ENCODE data around the gene DPAGT1.
A peak's percentile ranks its signal among the peaks of the same experiment; 100 is the strongest.
"Not testable (repeated sequence)": the region's sequence is repeated elsewhere in the genome, so short reads cannot be mapped to it uniquely, and the experiment has no call there.

Gene DPAGT1

GRCh38 chr11:119093942-119094815 is 7.5 kb downstream of the DPAGT1 start:
- peak; percentile 47 for DNase-seq (ENCODE audit: low read depth)

DNA sequence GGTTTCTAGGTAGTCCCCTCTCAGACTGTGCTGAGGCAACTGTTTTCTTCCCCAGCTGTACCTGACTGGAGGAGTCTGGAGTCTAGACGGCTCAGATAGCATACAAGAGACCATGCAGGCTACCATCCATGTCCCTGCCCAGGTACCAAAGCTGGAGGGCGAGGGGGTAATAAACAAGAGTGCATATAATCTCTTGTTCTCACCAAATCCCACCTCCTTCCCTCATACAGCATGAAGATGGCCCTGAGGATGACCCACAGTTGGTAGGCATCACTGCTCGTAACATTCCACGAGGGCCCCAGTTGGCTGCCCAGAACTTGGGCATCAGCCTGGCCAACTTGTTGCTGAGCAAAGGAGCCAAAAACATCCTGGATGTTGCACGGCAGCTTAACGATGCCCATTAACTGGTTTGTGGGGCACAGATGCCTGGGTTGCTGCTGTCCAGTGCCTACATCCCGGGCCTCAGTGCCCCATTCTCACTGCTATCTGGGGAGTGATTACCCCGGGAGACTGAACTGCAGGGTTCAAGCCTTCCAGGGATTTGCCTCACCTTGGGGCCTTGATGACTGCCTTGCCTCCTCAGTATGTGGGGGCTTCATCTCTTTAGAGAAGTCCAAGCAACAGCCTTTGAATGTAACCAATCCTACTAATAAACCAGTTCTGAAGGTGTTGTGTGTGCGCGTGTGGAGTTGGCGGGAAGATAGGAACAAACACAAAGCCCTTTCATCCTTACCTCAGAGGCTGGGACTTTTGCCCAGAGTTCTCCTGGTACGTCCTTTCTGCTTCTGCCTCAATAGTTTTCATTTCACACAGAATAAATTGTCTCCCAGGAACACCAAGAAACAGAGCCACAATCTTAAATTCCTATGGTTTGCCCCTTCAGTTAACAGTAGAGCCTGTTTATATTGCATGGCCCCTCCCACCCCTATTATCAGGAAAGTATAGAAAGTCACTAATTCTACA is 8.5 kb downstream of the DPAGT1 start:
- DNase-seq (ENCODE audit: low read depth): no peak

DNA sequence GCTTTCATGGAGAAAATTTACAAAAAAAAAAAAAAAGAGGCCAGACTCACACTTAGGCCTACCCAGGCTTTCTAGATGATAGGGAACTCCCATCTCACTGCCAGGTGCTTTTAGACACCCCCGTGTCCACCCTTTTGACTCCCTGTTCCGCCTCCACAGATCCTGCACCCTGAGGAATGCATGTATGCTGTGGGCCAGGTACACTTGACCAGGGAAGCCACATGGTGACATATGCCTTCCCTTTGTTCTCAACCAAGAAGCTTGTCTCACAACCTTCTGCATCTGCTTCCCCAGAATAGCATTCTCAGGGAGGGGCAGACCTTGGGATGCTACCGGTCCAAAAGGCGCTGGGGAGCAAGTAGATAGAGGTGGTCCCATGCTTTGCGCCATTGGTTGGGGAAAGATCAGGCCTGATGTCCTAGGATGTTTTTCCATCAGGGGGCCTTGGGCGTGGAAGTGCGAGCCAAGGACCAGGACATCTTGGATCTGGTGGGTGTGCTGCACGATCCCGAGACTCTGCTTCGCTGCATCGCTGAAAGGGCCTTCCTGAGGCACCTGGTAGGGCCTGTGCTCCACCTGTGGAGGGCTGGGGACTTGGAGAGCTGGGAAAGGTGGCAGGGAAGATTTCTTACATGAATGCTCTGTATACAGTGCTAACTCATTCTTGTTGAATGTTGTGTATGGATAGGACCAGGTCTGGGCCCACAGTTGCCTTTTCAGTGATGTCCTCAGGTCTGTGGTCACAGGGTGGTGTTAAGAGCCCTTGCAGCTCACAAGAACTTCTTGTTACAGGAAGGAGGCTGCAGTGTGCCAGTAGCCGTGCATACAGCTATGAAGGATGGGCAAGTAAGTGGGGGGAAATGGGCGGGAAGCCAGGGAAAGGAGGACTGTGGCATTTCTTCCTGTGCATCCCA is 9.4 kb downstream of the DPAGT1 start:
- DNase-seq (ENCODE audit: low read depth): no peak

GRCh38 chr11:119091178-119091577 is 10.5 kb downstream of the DPAGT1 start:
- DNase-seq (ENCODE audit: low read depth): no peak

GRCh38 chr11:119089319-119089718 is 12.3 kb downstream of the DPAGT1 start:
- DNase-seq (ENCODE audit: low read depth): no peak

GRCh38 chr11:119088406-119088805 is 13.2 kb downstream of the DPAGT1 start:
- DNase-seq (ENCODE audit: low read depth): no peak

GRCh38 chr11:119087747-119088241 is 13.9 kb downstream of the DPAGT1 start:
- no peak for DNase-seq (ENCODE audit: low read depth)

DNA sequence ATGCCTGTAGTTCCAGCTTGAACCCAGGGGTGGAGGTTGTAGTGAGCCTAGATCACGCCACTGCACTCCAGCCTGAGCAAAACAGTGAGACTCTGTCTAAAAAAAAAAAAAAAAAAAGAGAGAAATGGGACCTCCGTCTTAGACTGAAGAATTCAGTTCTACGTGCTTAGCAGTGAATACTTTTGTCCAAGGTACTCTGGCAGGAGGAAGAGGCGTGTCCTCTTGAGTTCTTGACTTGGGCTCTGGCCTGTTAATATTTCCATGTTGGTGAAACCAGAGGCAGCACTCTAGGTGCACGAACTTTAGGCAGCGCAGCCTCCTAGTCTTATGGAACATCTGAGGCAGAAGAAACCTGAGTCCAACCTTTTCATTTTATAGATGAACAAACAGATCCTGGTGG is 14.5 kb downstream of the DPAGT1 start:
- no peak for DNase-seq (ENCODE audit: low read depth)

GRCh38 chr11:119085437-119085847 is 16.2 kb downstream of the DPAGT1 start:
- peak; percentile 49 for DNase-seq (ENCODE audit: low read depth)

- peak; percentile 89 for DNase-seq (ENCODE audit: low read depth)
These were observed 16.8 kb downstream of the DPAGT1 start, which contains the start of gene HMBS for GRCh38 chr11:119084663-119085436. Gene HMBS (plus strand): TSS chr11:119084881. CDS start chr11:119085034, 153 bp downstream.

DNA sequence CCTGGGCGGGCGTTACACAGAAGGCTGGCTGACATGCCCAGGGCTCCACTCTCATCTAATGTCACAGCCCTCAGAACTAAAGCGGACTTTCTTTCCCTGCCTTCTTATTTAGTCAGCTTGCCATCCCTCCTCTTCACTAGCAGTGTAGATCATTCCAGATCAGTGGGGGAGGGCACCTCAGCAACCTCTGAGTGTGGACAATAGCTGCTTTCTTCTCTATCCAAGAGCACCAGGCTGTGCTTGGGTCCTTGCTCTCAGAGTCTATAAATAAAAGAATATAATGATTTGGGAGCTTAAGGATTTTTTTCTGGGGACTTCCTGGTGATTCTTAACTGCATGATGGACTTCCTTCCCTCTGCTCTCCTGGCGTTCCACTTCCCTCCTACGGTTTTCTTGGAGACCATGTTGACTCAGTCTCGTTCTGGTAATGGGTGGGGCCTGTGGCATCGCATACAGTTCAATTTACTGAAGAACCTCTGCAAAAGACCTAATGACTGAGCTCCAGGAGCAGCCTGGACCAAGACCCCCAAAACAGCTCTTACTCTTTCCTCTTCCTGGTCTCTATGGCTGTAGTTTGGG is 19.9 kb downstream of the DPAGT1 start:
- no peak for DNase-seq (ENCODE audit: low read depth)

GRCh38 chr11:119078675-119079420 is 22.8 kb downstream of the DPAGT1 start:
- DNase-seq (ENCODE audit: low read depth): no peak

DNA sequence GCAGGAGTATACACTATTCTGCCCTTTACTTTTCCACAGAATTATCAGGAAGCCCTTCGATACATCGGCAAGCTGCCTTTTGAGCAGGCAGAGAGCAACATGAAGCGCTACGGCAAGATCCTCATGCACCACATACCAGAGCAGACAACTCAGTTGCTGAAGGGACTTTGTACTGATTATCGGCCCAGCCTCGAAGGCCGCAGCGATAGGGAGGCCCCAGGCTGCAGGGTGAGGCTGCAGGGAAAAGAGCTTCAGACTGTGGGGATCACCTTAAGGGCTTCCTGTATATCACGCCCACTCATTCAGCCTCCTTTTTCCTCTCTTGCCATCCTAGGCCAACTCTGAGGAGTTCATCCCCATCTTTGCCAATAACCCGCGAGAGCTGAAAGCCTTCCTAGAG is 23.8 kb downstream of the DPAGT1 start:
- no peak for DNase-seq (ENCODE audit: low read depth)

DNA sequence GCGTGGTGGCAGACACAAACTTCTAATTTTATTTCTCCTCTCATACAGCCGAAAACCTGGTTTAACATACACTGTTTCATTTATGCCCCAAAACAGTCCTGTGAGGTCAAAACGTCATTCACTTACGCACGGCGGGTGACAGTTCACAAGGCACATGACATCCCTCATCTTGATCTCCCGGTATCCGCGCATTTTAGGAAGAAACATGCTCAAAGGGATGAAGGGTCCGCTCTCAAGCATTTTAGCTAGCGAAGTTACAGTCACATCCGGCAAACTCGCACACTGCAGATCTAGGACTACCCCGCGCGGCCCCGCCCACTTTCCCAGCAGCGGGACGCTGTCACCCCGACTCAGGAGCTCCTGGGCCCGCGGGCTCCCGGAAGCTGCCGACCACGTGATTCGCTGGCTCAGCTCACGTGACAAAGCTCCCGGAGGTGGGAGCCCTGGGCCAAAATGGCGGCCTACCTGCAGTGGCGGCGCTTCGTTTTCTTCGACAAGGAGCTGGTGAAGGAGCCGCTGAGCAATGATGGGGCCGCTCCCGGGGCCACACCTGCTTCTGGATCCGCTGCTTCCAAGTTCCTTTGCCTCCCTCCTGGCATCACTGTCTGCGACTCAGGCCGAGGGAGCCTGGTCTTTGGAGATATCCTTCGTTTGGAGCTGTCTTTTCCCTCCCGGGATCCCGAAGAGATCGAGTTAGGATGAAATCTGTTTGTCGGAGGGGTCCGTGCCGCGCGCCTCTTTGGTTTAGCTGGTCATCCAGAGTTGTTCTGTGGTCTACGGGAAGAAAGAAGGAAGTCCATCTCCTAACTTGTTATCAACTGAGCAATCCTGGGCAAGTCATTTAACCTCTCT is 34.1 kb downstream of the DPAGT1 start, which contains the start of gene VPS11:
Gene VPS11, plus strand, starts transcription at position 448 of the 852 bp plus-strand sequence. Its CDS starts 6 bp downstream, at position 454.
- peak; percentile 98 for DNase-seq (ENCODE audit: low read depth)

DNA sequence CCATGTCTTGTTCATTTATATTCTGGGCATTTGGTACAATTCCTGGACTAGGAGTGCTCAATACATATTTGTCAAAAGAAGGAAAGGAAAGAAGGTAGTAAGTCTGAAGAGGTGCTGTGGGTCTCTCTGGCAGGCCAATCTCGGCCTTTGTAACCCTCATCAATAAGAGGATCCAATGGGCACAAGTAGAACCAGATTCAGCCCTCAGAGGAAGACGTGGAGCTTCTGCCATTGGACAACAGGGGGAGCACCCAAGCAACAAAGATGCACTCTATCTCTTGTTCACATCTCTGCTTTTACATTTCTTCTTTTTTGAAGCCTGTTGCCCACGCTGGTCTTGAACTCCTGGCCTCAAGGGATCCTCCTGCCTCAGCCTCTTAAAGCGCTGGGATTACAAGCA is 36.3 kb downstream of the DPAGT1 start:
- DNase-seq (ENCODE audit: low read depth): peak; percentile 24

- no peak for DNase-seq (ENCODE audit: low read depth)
These were observed 38.9 kb downstream of the DPAGT1 start for GRCh38 chr11:119062779-119063178.

DNA sequence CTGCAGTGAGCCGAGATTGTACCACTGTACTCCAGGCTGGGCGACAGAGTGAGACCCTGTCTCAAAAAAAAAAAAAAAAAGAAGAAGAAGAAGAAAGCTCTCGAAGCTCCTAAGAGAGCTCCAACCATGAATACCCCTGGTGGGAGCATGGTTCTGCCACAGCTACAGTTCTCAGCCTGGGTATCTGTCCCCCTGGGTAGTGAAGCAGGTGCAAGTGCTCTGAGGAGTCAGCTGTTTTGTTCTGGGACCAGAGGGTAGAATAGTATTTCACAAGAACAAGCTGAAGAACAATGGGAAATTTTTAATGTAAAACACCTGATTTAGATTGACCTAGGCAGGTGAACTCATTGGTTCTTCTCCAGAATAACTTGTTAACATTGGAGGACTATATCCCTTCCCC is 40.4 kb downstream of the DPAGT1 start:
- no peak for DNase-seq (ENCODE audit: low read depth)

DNA sequence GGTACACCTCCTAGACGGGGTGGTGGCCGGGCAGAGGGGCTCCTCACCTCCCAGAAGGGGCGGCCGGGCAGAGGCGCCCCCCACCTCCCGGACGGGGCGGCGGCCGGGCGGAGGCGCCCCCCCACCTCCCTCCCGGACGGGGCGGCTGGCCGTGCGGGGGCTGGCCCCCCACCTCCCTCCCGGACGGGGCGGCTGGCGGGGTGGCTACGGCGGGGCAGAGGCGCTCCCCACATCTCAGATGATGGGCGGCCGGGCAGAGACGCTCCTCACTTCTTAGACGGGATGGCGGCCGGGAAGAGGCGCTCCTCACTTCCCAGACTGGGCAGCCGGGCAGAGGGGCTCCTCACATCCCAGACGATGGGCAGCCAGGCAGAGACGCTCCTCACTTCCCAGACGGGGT is 42.5 kb downstream of the DPAGT1 start:
- not testable (repeated sequence) for DNase-seq (ENCODE audit: low read depth)

All from stimulated activated CD4-positive, alpha-beta T cell treated with anti-CD3 and anti-CD28 coated beads, Interleukin-2, amount 100 ng/mL, for 4 hours (primary cell).